Ovary (tissue), 9 donors: ENCODE results near the gene SPP1. TPM values are rescaled to one million over a fixed set of nuclear protein-coding genes. Genes with fewer than 3 reads are reported as not detected.

Experiments
- DNase-seq, 5 donors: peaks; one replicate each; pipeline ENCODE4 v3.0.0-alpha.2; 2019 to 2020
- H3K27ac ChIP-seq, 2 donors: fragments of 200-600 bp; one replicate each; pipeline versions ENCODE4 v1.5.1 to v1.8.0; 2019 to 2022
- H3K27me3 ChIP-seq: fragments of 200-600 bp; one replicate; pipeline ENCODE4 v1.8.0; 2022
- H3K36me3 ChIP-seq: fragments of 200-600 bp; sonication (generic); one replicate; pipeline ENCODE4 v1.5.1; 2019
- H3K4me1 ChIP-seq: one replicate; pipeline ENCODE4 v1.8.1; 2013; ENCODE audit warnings: mild to moderate bottlenecking, moderate library complexity; ENCODE audit not compliant: insufficient read depth
- H3K4me3 ChIP-seq: fragments of 200-600 bp; sonication (generic); one replicate; pipeline ENCODE4 v1.5.1; 2017
- H3K9me3 ChIP-seq, 2 donors: fragments of 200-600 bp in 1 of 2; sonication (generic) in 1 of 2; one replicate each; pipeline versions ENCODE4 v1.5.1 to v1.8.1; 2013 to 2019; ENCODE audit warnings: mild to moderate bottlenecking in 1 of 2, moderate library complexity in 1 of 2
- CTCF ChIP-seq, 3 donors: fragments of 450-650 bp in 2 of 3; fragments of 200-600 bp in 1 of 3; IDR thresholded peaks; one replicate each; pipeline versions ENCODE4 v1.5.1 to v1.8.0; 2016 to 2022; ENCODE audit warnings: antibody characterized with exemption in 3 of 3, mild to moderate bottlenecking in 1 of 3
- EP300 ChIP-seq: sonication (generic); formaldehyde crosslinking; IDR thresholded peaks from one replicate; pipeline ENCODE4 v1.6.1; 2017; ENCODE audit warnings: antibody characterized with exemption
- POLR2A ChIP-seq: fragments of 450-650 bp; IDR thresholded peaks from one replicate; pipeline ENCODE4 v1.6.1; 2017; ENCODE audit warnings: antibody characterized with exemption, mild to moderate bottlenecking, moderate library complexity
- WGBS, 3 donors: extraction: QIAGEN DNeasy Blood & Tissue Kit in 1 of 3; methylation state at CpG; one replicate each; pipeline versions ENCODE4 v1.1.5 to v1.1.7; 2013 to 2017; 5-methylcytosine and 5-hydroxymethylcytosine counted together
- intact Hi-C, 4 donors: fragments of 100-400 bp; cut with DNase I; formaldehyde crosslinking; loops; one replicate each; pipeline versions ENCODE4 v1.11.0 to v1.15.1; 2022 to 2023
- polyA plus RNA-seq, 2 donors: library from polyadenylated mRNA; stranded (reverse); fragments of 200-250 nt in 1 of 2; fragments of 350-450 nt in 1 of 2; fragmentation: Illumina TruSeq in 1 of 2; extraction: RNeasy Lipid Tissue Mini Kit (QIAGEN cat#74804) in 1 of 2; gene quantifications; one replicate each; pipeline ENCODE4 v1.2.3, GENCODE V29; 2013 to 2014
- total RNA-seq, 7 donors: library from RNA; depleted of rRNA in 2 of 7; stranded (reverse); fragments of >200 nt in 2 of 7; fragmentation: NEBNext Ultra II Directional in 3 of 7; extraction: Animal tissue kit (Norgen Biotek cat#: 25700) in 3 of 7; gene quantifications; one replicate each; pipeline versions ENCODE4 v1.1.0 to v1.2.4, GENCODE V29; 2016 to 2023
- donor health status: DM: no; HTN: no; CAD: no; lungs with moderate emphysema.
- donor health status: DM: no; HTN: no; CAD: no.
- donor health status: Bipolar disorder and iron deficiency.
- donor health status: DM: yes; HTN: yes; CAD: no.
- donor health status: DM: no; HTN: no; CAD: no.
- donor health status: DM: yes; HTN: yes; CAD: no.

Gene SPP1
- total and polyA plus RNA-seq, 9 donors, result 5.6 to 88.7 (median 23.7) TPM

DNA sequence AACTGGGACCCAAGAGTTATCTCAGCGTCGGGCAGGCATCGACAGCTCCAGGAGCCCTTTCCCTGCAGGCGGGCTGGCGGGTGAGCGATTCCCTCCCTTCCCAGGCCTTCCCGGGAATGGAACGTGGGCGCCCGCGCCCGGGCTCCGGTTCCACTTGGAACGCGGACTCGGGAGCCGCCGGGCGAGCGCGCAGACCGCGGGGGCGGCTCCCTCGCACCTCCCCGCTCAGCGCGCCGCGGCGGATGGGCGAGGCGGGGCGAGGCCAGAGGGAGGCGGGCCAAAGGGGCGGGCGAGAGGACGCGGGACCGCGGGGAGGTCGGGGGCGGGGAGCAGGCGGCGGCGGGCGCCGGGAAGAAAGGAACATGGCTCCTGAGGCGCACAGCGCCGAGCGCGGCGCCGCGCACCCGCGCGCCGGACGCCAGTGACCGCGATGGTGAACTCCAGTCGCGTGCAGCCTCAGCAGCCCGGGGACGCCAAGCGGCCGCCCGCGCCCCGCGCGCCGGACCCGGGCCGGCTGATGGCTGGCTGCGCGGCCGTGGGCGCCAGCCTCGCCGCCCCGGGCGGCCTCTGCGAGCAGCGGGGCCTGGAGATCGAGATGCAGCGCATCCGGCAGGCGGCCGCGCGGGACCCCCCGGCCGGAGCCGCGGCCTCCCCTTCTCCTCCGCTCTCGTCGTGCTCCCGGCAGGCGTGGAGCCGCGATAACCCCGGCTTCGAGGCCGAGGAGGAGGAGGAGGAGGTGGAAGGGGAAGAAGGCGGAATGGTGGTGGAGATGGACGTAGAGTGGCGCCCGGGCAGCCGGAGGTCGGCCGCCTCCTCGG, 32.0 kb downstream of the SPP1 start, which contains the start of gene PKD2:
Gene PKD2, plus strand, starts transcription at position 332 of the 818 bp plus-strand sequence. Its CDS starts 99 bp downstream, at position 431.
- peaks cover 1% of the 10 kb centered on the region for H3K4me1 ChIP-seq
- 0 to 1% (median 1%) methylated on average over 59 to 116 of the region's 116 CpGs for WGBS, 3 donors
- no peaks in the 10 kb centered on the region for H3K36me3 ChIP-seq
- H3K27me3 ChIP-seq, result no peaks in the 10 kb centered on the region
- H3K4me3 ChIP-seq, result peak within 1 kb of the TSS; percentile 94
- no peaks in the 10 kb centered on the region for H3K9me3 ChIP-seq
- intact Hi-C loops, result no loop called here
- TF ChIP-seq CTCF (IDR thresholded peaks at IDR 0.05) (peak in 1 of 3 donors; percentile 16), POLR2A (peak; percentile 57), EP300 (no peak)
- peak within 1 kb of the TSS; percentile 84 to 86 for H3K27ac ChIP-seq
- peak; percentile 87 to 93 (median 90) for DNase-seq

- peak; percentile 41 to 60 (median 46) for DNase-seq
- intact Hi-C loops, result no loop called here
- peak overlapping the region; percentile 94 for H3K4me3 ChIP-seq
- no peaks in the 10 kb centered on the region for H3K9me3 ChIP-seq
- H3K36me3 ChIP-seq, result no peaks in the 10 kb centered on the region
- H3K27ac ChIP-seq, result peak overlapping the region; percentile 84 to 86
- 0 to 1% (median 0%) methylated on average over 47 to 51 of the region's 51 CpGs for WGBS, 3 donors
- H3K4me1 ChIP-seq, result peaks cover 1% of the 10 kb centered on the region
- no peaks in the 10 kb centered on the region for H3K27me3 ChIP-seq
- TF ChIP-seq EP300 (no peak), CTCF (IDR thresholded peaks at IDR 0.05) (no peak), POLR2A (no peak)
These were observed 32.7 kb downstream of the SPP1 start for GRCh38 chr4:88008122-88008742.

DNA sequence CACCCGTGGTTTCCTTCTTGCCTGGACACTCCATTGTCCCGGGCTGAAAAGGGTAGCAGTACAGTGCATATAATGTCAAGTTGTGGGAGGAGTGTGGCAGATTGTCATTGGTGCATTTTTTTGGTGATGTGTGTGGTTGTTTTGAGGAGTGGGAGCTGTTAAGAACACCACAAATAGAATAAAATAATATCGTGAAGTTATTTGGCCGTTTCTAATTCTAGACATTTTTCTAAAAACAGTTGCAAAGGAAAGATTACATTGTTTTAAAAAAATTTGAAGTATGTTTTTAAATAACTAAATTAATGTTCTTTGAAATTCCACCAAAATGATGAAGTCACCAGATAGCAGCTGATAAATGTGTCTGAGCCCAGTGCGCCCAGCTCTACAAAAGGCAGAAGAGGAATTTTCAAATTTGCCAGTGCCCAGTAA, 33.2 kb downstream of the SPP1 start:
- intact Hi-C loops, result no loop called here
- peak overlapping the region; percentile 94 for H3K4me3 ChIP-seq
- H3K4me1 ChIP-seq, result peaks cover 1% of the 10 kb centered on the region
- TF ChIP-seq POLR2A, result no peak
- TF ChIP-seq EP300, result no peak
- TF ChIP-seq CTCF (IDR thresholded peaks at IDR 0.05), result no peak
- no peaks in the 10 kb centered on the region for H3K36me3 ChIP-seq
- WGBS, 3 donors, result 11 to 13% (median 12%) methylated on average over 5 of the region's 5 CpGs
- H3K9me3 ChIP-seq, result no peaks in the 10 kb centered on the region
- H3K27me3 ChIP-seq, result no peaks in the 10 kb centered on the region
- H3K27ac ChIP-seq, result no peak overlapping the region
- DNase-seq, result no peak

DNA sequence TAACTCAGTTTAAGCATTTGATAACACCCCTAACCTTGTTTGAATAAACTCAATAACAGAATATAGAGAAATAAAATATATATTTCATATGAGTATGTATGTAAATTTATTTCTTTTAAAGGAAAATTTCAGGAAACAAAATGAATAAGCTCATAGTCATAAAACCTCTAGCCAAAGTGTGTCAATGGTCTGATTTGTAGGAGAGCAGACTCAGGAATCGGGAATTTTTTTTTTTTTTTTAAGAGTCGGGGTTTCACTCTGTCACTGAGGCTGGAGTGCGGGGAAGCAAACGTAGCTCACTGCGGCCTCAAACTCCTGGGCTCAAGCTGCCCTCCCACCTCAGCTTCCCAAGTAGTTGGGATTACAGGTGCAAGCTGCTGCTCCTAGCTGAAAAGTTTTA, 34.4 kb downstream of the SPP1 start:
- H3K4me3 ChIP-seq, result peak overlapping the region; percentile 94
- no peak overlapping the region for H3K27ac ChIP-seq
- whole genome bisulfite sequencing, 3 donors, result 60 to 80% (median 79%) methylated on average over 5 of the region's 5 CpGs
- no peaks in the 10 kb centered on the region for H3K27me3 ChIP-seq
- intact Hi-C loops, result no loop called here
- H3K9me3 ChIP-seq, result no peaks in the 10 kb centered on the region
- no peaks in the 10 kb centered on the region for H3K36me3 ChIP-seq
- peaks cover 1% of the 10 kb centered on the region for H3K4me1 ChIP-seq
- no peak for TF ChIP-seq EP300
- TF ChIP-seq POLR2A, result no peak
- no peak for TF ChIP-seq CTCF (IDR thresholded peaks at IDR 0.05)
- no peak for DNase-seq
